OCI-LY7 (cell line): ENCODE data around the gene VPS8. TPM values are rescaled to one million over a fixed set of nuclear protein-coding genes. Genes with fewer than 3 reads are reported as not detected.
"Not testable (repeated sequence)": the region's sequence is repeated elsewhere in the genome, so short reads cannot be mapped to it uniquely, and the experiment has no call there.

Source experiments
- BruUV-seq: library from RNA; stranded (reverse); fragments of 400-500 nt; replicated peaks from 2 replicates; lab custom pipeline; 2021; lab: Mats Ljungman, UMichigan
- CTCF ChIA-PET: fragments of 300-600 bp; sonication (Branson Sonifier 250); formaldehyde crosslinking; loops from one replicate; lab custom pipeline; 2022; ENCODE audit warnings: antibody characterized with exemption; ENCODE audit not compliant: unreplicated experiment; lab: Charles Lee
- POLR2A ChIA-PET: fragments of 300-600 bp; sonication (Branson Sonifier 250); formaldehyde crosslinking; loops from one replicate; lab custom pipeline; 2022; ENCODE audit warnings: antibody characterized with exemption; lab: Charles Lee
- DNase-seq: peaks from one replicate; pipeline ENCODE4 v3.0.0-alpha.2; 2015; ENCODE audit warnings: low spot score
- H2AFZ ChIP-seq: fragments of 200-600 bp; sonication (generic), shearing (Covaris generic); 2 replicates; pipeline ENCODE4 v1.6.1; 2014; ENCODE audit warnings: mild to moderate bottlenecking, antibody characterized with exemption, low read length, moderate library complexity
- H3K27ac ChIP-seq: fragments of 200-600 bp; sonication (generic); 2 replicates; pipeline ENCODE4 v1.5.1; 2014; ENCODE audit warnings: mixed run types, low read depth, mild to moderate bottlenecking, moderate library complexity, low read length, inconsistent platforms; ENCODE audit not compliant: poor library complexity, severe bottlenecking
- H3K36me3 ChIP-seq: fragments of 200-600 bp; sonication (generic); 2 replicates; pipeline ENCODE4 v1.6.1; 2014; ENCODE audit warnings: mild to moderate bottlenecking, antibody characterized with exemption, low read length, moderate library complexity, mixed read lengths; ENCODE audit not compliant: insufficient read depth
- H3K4me1 ChIP-seq: fragments of 200-600 bp; sonication (generic); 2 replicates; pipeline ENCODE4 v1.5.1; 2014; ENCODE audit warnings: mild to moderate bottlenecking, low read length; ENCODE audit not compliant: insufficient read depth, poor library complexity, severe bottlenecking
- H3K4me2 ChIP-seq: fragments of 200-600 bp; sonication (generic); 2 replicates; pipeline ENCODE4 v1.6.1; 2014; ENCODE audit warnings: mild to moderate bottlenecking, low read length
- H3K4me3 ChIP-seq: fragments of 200-600 bp; sonication (generic); 2 replicates; pipeline ENCODE4 v1.5.1; 2014; ENCODE audit warnings: mild to moderate bottlenecking, low read depth, low read length; ENCODE audit not compliant: poor library complexity, severe bottlenecking
- H3K79me2 ChIP-seq: fragments of 200-600 bp; sonication (generic); 2 replicates; pipeline ENCODE4 v1.6.1; 2016; ENCODE audit warnings: low read depth, mild to moderate bottlenecking, low read length, moderate library complexity, mixed read lengths; ENCODE audit not compliant: insufficient read depth
- H3K9me2 ChIP-seq: fragments of 200-600 bp; sonication (generic); 2 replicates; pipeline ENCODE4 v1.6.1; 2016; ENCODE audit warnings: mild to moderate bottlenecking, low read length, mixed read lengths; ENCODE audit not compliant: insufficient read depth
- H3K9me3 ChIP-seq: fragments of 200-600 bp; sonication (generic); 2 replicates; pipeline ENCODE4 v1.6.1; 2014; ENCODE audit warnings: mild to moderate bottlenecking, mixed run types, low read length, mixed read lengths
- H4K20me1 ChIP-seq: fragments of 200-600 bp; sonication (generic); 2 replicates; pipeline ENCODE4 v1.6.1; 2014; ENCODE audit warnings: mild to moderate bottlenecking, antibody characterized with exemption, low read length, moderate library complexity, mixed read lengths; ENCODE audit not compliant: insufficient read depth
- EZH2phosphoT487 ChIP-seq: fragments of 200-600 bp; sonication (generic); IDR thresholded peaks from 2 replicates; pipeline ENCODE4 v1.6.1; 2018; ENCODE audit warnings: low read depth, borderline replicate concordance, mild to moderate bottlenecking, mixed run types, antibody characterized with exemption, low read length, moderate library complexity, mixed read lengths
- intact Hi-C: fragments of 100-400 bp; cut with micrococcal nuclease; formaldehyde crosslinking; loops from one replicate; pipeline ENCODE4 v1.10.0; 2022; ENCODE audit not compliant: unreplicated experiment
- total RNA-seq, 2 experiments: library from RNA; depleted of rRNA in 1 of 2; stranded (reverse); fragments of >200 nt in 1 of 2; shearing (Covaris generic) in 1 of 2; gene quantifications; 2 replicates each; pipeline ENCODE4 v1.2.3, GENCODE V29; 2014 to 2022
- TF ChIP-seq, protein P1 (sequence below): fragments of 200-600 bp; sonication (generic); conservative IDR thresholded peaks from 2 replicates; pipeline ENCODE4 v1.5.1; 2014; ENCODE audit warnings: mild to moderate bottlenecking, antibody characterized with exemption, low read length, moderate library complexity, mixed read lengths

VPS8 gene
- total RNA-seq, 2 experiments from 2014 or later, result 33.5 to 44.9 TPM

DNA sequence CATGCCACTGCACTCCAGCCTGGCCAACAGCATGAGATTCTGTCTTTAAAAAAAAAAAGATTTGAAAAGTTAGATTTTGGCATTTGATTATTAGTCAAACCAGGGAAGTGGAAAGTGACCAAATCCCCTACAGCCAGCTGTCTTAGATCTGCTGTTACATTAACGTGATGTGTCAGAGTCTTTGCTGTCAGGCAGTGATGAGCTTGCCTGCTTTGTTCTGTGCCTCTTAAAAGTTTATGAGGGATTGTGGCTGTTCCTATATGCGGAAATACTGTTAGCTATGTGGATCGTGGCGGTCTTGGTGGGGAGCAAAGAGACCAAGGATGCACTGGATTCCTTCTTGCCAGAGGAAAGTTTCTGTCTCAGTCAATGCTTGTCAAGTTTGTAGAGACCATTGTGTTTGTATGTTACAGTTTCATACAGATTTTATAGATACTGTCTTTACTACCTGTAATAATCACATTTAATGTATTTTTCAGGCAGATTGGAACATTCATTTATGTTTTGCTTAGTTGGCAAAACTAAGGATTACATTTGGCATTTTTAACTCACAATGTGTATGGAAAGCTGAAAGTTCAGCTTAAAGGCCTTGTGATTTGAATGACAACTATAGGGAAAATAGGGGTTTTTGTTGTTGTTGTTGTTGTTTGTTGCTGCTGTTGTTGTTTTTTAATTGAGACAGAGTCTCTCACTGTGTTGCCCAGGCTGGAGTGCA, 137.4 kb downstream of the VPS8 start:
- no peak overlapping the region for H3K27ac ChIP-seq
- H4K20me1 ChIP-seq, result no peaks in the 10 kb centered on the region; the same call in 1 of the 2 replicates
- BruUV-seq, result no TSS peak
- no peaks in the 10 kb centered on the region for H3K9me2 ChIP-seq
- no peaks in the 10 kb centered on the region for H3K79me2 ChIP-seq
- CTCF ChIA-PET, result no interaction called here
- H3K9me3 ChIP-seq, result no peaks in the 10 kb centered on the region
- no peak overlapping the region for H3K4me2 ChIP-seq
- POLR2A ChIA-PET, result interaction anchor here (1.3 kb wide), 1 partner anchor 9 kb away, joined by 3 read pairs; no protein-coding TSS in a partner anchor
- no peaks in the 10 kb centered on the region; the same call in 1 of the 2 replicates for H3K36me3 ChIP-seq
- TF ChIP-seq EZH2phosphoT487, result no peak
- TF ChIP-seq, protein P1, sequence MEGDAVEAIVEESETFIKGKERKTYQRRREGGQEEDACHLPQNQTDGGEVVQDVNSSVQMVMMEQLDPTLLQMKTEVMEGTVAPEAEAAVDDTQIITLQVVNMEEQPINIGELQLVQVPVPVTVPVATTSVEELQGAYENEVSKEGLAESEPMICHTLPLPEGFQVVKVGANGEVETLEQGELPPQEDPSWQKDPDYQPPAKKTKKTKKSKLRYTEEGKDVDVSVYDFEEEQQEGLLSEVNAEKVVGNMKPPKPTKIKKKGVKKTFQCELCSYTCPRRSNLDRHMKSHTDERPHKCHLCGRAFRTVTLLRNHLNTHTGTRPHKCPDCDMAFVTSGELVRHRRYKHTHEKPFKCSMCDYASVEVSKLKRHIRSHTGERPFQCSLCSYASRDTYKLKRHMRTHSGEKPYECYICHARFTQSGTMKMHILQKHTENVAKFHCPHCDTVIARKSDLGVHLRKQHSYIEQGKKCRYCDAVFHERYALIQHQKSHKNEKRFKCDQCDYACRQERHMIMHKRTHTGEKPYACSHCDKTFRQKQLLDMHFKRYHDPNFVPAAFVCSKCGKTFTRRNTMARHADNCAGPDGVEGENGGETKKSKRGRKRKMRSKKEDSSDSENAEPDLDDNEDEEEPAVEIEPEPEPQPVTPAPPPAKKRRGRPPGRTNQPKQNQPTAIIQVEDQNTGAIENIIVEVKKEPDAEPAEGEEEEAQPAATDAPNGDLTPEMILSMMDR, result no peak
- H3K4me3 ChIP-seq, result no peak overlapping the region
- intact Hi-C loops, result no loop called here
- DNase-seq, result no peak
- H3K4me1 ChIP-seq, result no peaks in the 10 kb centered on the region
- H2AFZ ChIP-seq, result no peak overlapping the region

DNA sequence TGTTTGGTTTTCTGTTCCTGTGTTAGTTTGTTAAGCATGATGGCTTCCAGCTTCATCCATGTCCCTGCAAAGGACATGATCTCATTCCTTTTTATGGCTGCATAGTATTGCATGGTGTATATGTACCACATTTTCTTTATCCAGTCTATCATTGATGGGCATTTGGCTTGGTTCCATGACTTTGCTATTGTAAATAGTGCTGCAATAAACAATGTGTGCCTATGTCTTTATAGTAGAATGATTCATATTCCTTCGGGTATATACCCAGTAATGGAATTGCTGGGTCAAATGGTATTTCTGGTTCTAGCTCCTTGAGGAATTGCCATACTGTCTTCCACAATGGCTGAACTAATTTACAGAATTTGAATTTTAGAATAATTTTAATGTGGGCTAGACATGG, 138.8 kb downstream of the VPS8 start:
- intact Hi-C loops, CTCF ChIA-PET, POLR2A ChIA-PET: not testable (repeated sequence)

DNA sequence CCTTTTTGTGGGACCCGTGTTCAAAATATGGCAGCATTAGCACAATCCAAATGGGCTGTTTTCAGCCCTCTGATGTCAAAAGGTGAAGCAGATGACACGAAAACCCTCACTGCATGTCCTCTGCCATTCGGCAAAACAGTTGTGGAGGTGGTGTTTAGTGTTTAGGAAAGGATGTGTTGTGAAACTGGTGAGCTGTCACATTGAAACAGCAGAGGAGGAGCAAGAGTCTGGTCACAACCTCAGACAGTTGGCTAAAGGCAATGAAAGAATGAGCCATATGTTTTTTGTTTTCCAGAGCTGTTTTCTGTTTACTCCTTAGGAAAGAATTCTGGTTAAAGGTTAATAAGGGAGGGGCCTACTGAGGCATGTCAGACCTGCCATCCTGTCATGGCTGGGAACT, 140.7 kb downstream of the VPS8 start:
- no peaks in the 10 kb centered on the region for H3K36me3 ChIP-seq
- BruUV-seq, result no TSS peak
- no peaks in the 10 kb centered on the region for H3K9me3 ChIP-seq
- no peaks in the 10 kb centered on the region for H3K4me1 ChIP-seq
- CTCF ChIA-PET, result no interaction called here
- H3K4me3 ChIP-seq, result no peak overlapping the region
- intact Hi-C loops, result no loop called here
- TF ChIP-seq EZH2phosphoT487, result no peak
- TF ChIP-seq, protein P1, result no peak
- H2AFZ ChIP-seq, result no peak overlapping the region
- no peaks in the 10 kb centered on the region; the same call in 1 of the 2 replicates for H4K20me1 ChIP-seq
- no peak for DNase-seq
- H3K27ac ChIP-seq, result no peak overlapping the region
- POLR2A ChIA-PET, result no interaction called here
- no peaks in the 10 kb centered on the region for H3K79me2 ChIP-seq
- no peak overlapping the region for H3K4me2 ChIP-seq
- H3K9me2 ChIP-seq, result no peaks in the 10 kb centered on the region

More for the DNA sequence above, 138.8 kb downstream of the VPS8 start:
- not testable (repeated sequence) for H3K4me2 ChIP-seq, H4K20me1 ChIP-seq, H3K27ac ChIP-seq, DNase-seq, BruUV-seq, H3K4me1 ChIP-seq, H3K4me3 ChIP-seq, H3K79me2 ChIP-seq, H3K9me3 ChIP-seq, H3K36me3 ChIP-seq, H3K9me2 ChIP-seq, H2AFZ ChIP-seq
